Activated CD8-positive, alpha-beta T cell treated with anti-CD3 and anti-CD28 coated beads for 36 hours (primary cell): ENCODE data around the gene RANBP6. TPM values are rescaled to one million over a fixed set of nuclear protein-coding genes. Genes with fewer than 3 reads are reported as not detected.
A peak's percentile ranks its signal among the peaks of the same experiment; 100 is the strongest.

ENCODE experiments used
- ATAC-seq: fragments of 200-7000 bp; cut with Tn5 transposase; one replicate; pipeline ENCODE4 v1.10.0; 2021; ENCODE audit warnings: mild to moderate bottlenecking, moderate library complexity
- CTCF ChIA-PET: fragments of 350-600 bp; sonication (Branson Sonifier 250); formaldehyde crosslinking; loops from one replicate; lab custom pipeline; 2021; ENCODE audit warnings: antibody characterized with exemption; lab: Charles Lee
- POLR2A ChIA-PET: fragments of 350-600 bp; sonication (Branson Sonifier 250); formaldehyde crosslinking; loops from one replicate; lab custom pipeline; 2021; ENCODE audit warnings: antibody characterized with exemption; lab: Charles Lee
- DNase-seq: peaks from one replicate; pipeline ENCODE4 v3.0.0-alpha.2; 2020
- H3K27ac Mint-ChIP-seq: one replicate; pipeline ENCODE4 v1.8.0; 2021; ENCODE audit warnings: mild to moderate bottlenecking, mixed read lengths
- H3K27me3 Mint-ChIP-seq: one replicate; pipeline ENCODE4 v1.8.0; 2021; ENCODE audit warnings: mixed read lengths
- H3K36me3 Mint-ChIP-seq: one replicate; pipeline ENCODE4 v1.8.0; 2021; ENCODE audit warnings: low read depth, mixed read lengths
- H3K4me1 Mint-ChIP-seq: one replicate; pipeline ENCODE4 v1.8.0; 2021; ENCODE audit warnings: low read depth, mixed read lengths
- H3K4me3 Mint-ChIP-seq: one replicate; pipeline ENCODE4 v1.8.0; 2021; ENCODE audit warnings: mild to moderate bottlenecking, moderate library complexity, mixed read lengths
- H3K9me3 Mint-ChIP-seq: one replicate; pipeline ENCODE4 v1.8.0; 2021; ENCODE audit warnings: mixed read lengths
- intact Hi-C: fragments of 100-400 bp; cut with micrococcal nuclease; formaldehyde crosslinking; loops from one replicate; pipeline ENCODE4 v1.10.0; 2022
- total RNA-seq, 2 experiments: library from RNA; stranded (reverse); gene quantifications; one replicate each; pipeline ENCODE4 v1.2.3, GENCODE V29; 2021
- TF ChIP-seq, protein P1 (sequence below): fragments of 200-600 bp; IDR thresholded peaks from one replicate; pipeline ENCODE4 v1.8.0; 2022; ENCODE audit warnings: antibody characterized with exemption, mild to moderate bottlenecking

Gene RANBP6
- total RNA-seq, 2 experiments from 2014 or later, result 16.2 to 17.1 TPM

DNA sequence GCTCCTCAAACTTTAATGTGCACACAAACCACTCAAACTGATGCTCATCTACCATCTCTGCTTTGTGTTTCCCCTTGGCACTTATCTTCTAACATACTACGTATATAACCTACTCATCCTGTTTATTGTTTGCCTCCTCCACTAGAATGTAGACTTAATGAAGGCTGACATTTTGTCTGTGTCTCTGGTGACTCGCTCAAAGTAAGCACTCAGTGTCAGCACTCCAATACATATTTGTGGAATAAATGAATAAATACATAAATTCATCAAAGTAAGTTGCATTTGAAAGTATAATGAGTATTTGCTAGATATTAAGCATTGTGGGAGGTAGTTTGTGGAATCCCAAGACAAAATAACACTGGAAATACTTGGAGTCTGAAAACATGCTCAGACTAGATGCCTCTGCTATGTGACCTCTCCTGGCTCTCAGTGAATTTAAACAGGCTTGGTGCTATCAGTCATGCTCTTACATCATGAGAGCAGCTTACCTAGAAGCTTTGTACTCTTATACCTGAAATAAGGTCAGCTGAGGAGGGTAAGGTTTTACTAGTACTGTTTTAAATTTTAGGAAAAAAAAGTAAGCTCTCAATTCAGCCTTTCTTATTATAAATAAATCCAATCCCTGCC is 37.0 kb upstream of the RANBP6 start:
- no peak overlapping the region for H3K4me3 Mint-ChIP-seq
- no peak for DNase-seq
- ATAC-seq, result no peak
- ChIA-PET CTCF (interaction anchor here (1.8 to 3.4 kb wide), 4 partner anchors 17 to 254 kb away, joined by 4 to 49 read pairs (median 20); no protein-coding TSS in a partner anchor), POLR2A (no interaction called here)
- TF ChIP-seq, protein P1, sequence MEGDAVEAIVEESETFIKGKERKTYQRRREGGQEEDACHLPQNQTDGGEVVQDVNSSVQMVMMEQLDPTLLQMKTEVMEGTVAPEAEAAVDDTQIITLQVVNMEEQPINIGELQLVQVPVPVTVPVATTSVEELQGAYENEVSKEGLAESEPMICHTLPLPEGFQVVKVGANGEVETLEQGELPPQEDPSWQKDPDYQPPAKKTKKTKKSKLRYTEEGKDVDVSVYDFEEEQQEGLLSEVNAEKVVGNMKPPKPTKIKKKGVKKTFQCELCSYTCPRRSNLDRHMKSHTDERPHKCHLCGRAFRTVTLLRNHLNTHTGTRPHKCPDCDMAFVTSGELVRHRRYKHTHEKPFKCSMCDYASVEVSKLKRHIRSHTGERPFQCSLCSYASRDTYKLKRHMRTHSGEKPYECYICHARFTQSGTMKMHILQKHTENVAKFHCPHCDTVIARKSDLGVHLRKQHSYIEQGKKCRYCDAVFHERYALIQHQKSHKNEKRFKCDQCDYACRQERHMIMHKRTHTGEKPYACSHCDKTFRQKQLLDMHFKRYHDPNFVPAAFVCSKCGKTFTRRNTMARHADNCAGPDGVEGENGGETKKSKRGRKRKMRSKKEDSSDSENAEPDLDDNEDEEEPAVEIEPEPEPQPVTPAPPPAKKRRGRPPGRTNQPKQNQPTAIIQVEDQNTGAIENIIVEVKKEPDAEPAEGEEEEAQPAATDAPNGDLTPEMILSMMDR, result no peak
- H3K9me3 Mint-ChIP-seq, result no peaks in the 10 kb centered on the region
- intact Hi-C loops, result loop anchor here (5.0 to 10.0 kb wide), 2 partner anchors 255 to 512 kb away; no protein-coding TSS in a partner anchor
- no peaks in the 10 kb centered on the region for H3K27me3 Mint-ChIP-seq
- no peaks in the 10 kb centered on the region for H3K36me3 Mint-ChIP-seq
- peaks cover 8% of the 10 kb centered on the region for H3K4me1 Mint-ChIP-seq
- H3K27ac Mint-ChIP-seq, result no peak overlapping the region

DNA sequence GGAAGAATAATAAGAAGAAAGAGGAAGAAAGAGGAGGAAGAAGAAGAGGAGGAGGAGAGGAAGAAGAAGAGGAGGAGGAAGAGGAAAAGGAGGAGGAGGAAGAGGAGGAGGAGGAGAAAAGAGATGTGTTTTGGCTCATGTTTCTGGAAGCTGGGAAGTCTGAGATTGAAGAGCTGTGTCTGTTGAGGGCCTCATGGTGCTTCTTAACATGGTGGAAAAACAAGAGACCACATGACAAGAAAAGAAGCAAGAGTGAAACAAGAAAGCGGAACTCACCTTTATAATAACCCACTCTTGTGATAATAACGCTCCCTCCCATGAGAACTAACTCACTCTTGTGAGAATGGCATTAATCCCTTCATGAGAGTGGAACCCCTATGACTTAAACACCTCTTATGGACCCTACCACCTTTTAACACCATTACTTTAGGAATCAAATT is 36.1 kb upstream of the RANBP6 start:
- CTCF ChIA-PET, result interaction anchor here (1.0 to 3.1 kb wide), 3 partner anchors 25 to 255 kb away, joined by 4 to 14 read pairs (median 5); no protein-coding TSS in a partner anchor
- POLR2A ChIA-PET, result no interaction called here
- Mint-ChIP-seq H3K36me3 (no peaks in the 10 kb centered on the region), H3K4me1 (peaks cover 8% of the 10 kb centered on the region), H3K27me3 (peaks cover 3% of the 10 kb centered on the region), H3K4me3 (no peak overlapping the region), H3K27ac (no peak overlapping the region), H3K9me3 (no peaks in the 10 kb centered on the region)
- TF ChIP-seq, protein P1, result no peak
- DNase-seq (no peak), ATAC-seq (no peak)
- intact Hi-C loops, result loop anchor here (5.0 to 10.0 kb wide), 2 partner anchors 254 to 513 kb away; no protein-coding TSS in a partner anchor

DNA sequence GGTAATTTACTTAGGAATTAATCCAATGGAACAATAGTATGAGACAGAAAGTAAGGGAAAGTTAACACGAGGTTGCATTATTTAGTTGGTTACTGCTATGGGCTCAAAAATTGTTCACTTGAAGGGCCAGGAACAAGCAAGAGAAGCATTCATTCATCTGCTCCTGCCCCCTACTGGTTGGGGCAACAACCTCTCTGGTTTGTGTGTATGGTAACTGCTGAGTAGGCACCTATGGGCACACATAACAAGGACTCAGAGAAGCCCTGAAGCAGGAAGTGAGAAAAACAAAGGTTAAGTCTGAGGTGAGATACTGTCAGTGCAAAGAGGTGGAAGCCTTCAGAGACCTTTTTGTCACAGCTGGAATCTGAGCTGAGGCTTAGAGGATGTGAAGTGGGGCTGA is 34.4 kb upstream of the RANBP6 start:
- ChIA-PET CTCF (interaction anchor here (1.3 to 3.1 kb wide), 3 partner anchors 26 to 256 kb away, joined by 3 to 14 read pairs (median 5); no protein-coding TSS in a partner anchor), POLR2A (no interaction called here)
- peaks cover 8% of the 10 kb centered on the region for H3K4me1 Mint-ChIP-seq
- intact Hi-C loops, result loop anchor here (5.0 to 10.0 kb wide), 2 partner anchors 252 to 515 kb away; no protein-coding TSS in a partner anchor
- H3K27ac Mint-ChIP-seq, result no peak overlapping the region
- H3K27me3 Mint-ChIP-seq, result peaks cover 8% of the 10 kb centered on the region
- DNase-seq, result peak; percentile 70
- TF ChIP-seq, protein P1, result peak; percentile 59
- no peak overlapping the region for H3K4me3 Mint-ChIP-seq
- no peaks in the 10 kb centered on the region for H3K9me3 Mint-ChIP-seq
- no peaks in the 10 kb centered on the region for H3K36me3 Mint-ChIP-seq
- peak; percentile 92 for ATAC-seq

DNA sequence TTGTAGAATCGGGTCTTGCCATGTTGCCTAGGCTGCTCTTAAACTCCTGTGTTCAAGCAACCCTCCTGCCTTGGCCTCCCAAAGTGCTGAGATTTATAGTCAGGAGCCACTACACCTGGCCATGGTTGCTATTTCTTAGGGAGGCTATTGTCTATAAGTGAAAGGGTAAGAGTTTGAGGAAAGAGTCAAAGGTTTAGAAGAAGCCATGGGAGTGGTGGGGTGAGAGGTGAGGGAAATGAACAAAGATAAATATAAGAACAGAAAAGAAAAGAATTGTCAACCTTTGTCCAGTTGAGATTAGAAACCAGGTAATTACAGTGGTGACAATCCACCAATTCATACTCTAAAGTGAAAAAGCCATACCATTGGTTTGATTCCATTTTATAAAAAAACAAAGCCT is 32.6 kb upstream of the RANBP6 start:
- Mint-ChIP-seq H3K9me3 (no peaks in the 10 kb centered on the region), H3K27me3 (peaks cover 8% of the 10 kb centered on the region), H3K36me3 (no peaks in the 10 kb centered on the region), H3K4me1 (peaks cover 8% of the 10 kb centered on the region), H3K27ac (no peak overlapping the region), H3K4me3 (no peak overlapping the region)
- DNase-seq (no peak), ATAC-seq (no peak)
- ChIA-PET POLR2A (no interaction called here), CTCF (interaction anchor here (1.3 to 1.4 kb wide), 2 partner anchors 24 to 162 kb away, joined by 3 to 7 read pairs; no protein-coding TSS in a partner anchor)
- TF ChIP-seq, protein P1, result no peak
- intact Hi-C loops, result no loop called here

DNA sequence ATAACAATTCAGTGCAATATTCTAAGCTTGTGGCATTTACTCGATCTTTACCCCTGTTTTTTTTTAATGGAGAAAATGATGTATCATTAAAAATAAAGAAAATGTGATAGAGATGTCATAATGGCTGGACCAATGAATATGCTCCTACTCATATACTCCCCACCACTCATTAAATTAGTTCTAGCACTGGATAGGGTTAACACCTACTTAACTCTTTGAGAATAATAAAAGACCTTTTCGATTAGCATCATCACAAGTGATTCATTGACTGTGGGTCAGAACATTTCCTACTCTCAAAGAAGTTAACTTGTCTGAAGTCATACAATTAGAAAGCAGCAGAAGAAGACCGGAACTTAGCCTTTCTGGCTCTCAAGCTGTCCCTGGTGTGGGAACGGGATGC is 31.6 kb upstream of the RANBP6 start:
- POLR2A ChIA-PET, result no interaction called here
- no peaks in the 10 kb centered on the region for H3K36me3 Mint-ChIP-seq
- DNase-seq, result no peak
- intact Hi-C loops, result no loop called here
- H3K4me1 Mint-ChIP-seq, result peaks cover 8% of the 10 kb centered on the region
- peaks cover 10% of the 10 kb centered on the region for H3K27me3 Mint-ChIP-seq
- CTCF ChIA-PET, result interaction anchor here (1.2 to 1.6 kb wide), 2 partner anchors 23 to 161 kb away, joined by 5 to 6 read pairs; no protein-coding TSS in a partner anchor
- H3K9me3 Mint-ChIP-seq, result no peaks in the 10 kb centered on the region
- TF ChIP-seq, protein P1, result no peak
- no peak overlapping the region for H3K4me3 Mint-ChIP-seq
- ATAC-seq, result no peak
- no peak overlapping the region for H3K27ac Mint-ChIP-seq
